ENCODE measurements around the gene IMMP2L.
"Not testable (repeated sequence)": the region's sequence is repeated elsewhere in the genome, so short reads cannot be mapped to it uniquely, and the experiment has no call there.

IMMP2L gene

GRCh38 chr7:111259991-111260390 is 302.3 kb downstream of the IMMP2L start:
- H3K27me3 Mint-ChIP-seq, result no peaks in the 10 kb centered on the region
- H3K9me3 Mint-ChIP-seq, result no peaks in the 10 kb centered on the region
- ATAC-seq (replicated peaks) (no peak), DNase-seq (no peak)
- no peaks in the 10 kb centered on the region for H3K36me3 Mint-ChIP-seq (ENCODE audit: insufficient read depth)
- H3K4me3 Mint-ChIP-seq, result no peak overlapping the region
- no peak overlapping the region for H3K27ac Mint-ChIP-seq
- peaks cover 0 to 4% of the 10 kb centered on the region in 2 donors for H3K4me1 Mint-ChIP-seq (ENCODE audit: low read depth in 2 of 2)

- peaks cover 0 to 4% of the 10 kb centered on the region in 2 donors for H3K4me1 Mint-ChIP-seq (ENCODE audit: low read depth in 2 of 2)
- ATAC-seq (replicated peaks) (no peak), DNase-seq (no peak)
- no peaks in the 10 kb centered on the region for H3K27me3 Mint-ChIP-seq
- H3K36me3 Mint-ChIP-seq (ENCODE audit: insufficient read depth), result no peaks in the 10 kb centered on the region
- H3K4me3 Mint-ChIP-seq, result no peak overlapping the region
- H3K9me3 Mint-ChIP-seq, result peaks cover 0 to 2% of the 10 kb centered on the region in 2 donors
- H3K27ac Mint-ChIP-seq, result no peak overlapping the region
Observed at GRCh38 chr7:111256391-111256790, 305.9 kb downstream of the IMMP2L start.

- no peak for DNase-seq
- ATAC-seq (replicated peaks), result no peak
- no peaks in the 10 kb centered on the region for H3K27me3 Mint-ChIP-seq
- H3K4me1 Mint-ChIP-seq (ENCODE audit: low read depth in 2 of 2), result peaks cover 0 to 4% of the 10 kb centered on the region in 2 donors
- no peaks in the 10 kb centered on the region for H3K36me3 Mint-ChIP-seq (ENCODE audit: insufficient read depth)
- peaks cover 0 to 2% of the 10 kb centered on the region in 2 donors for H3K9me3 Mint-ChIP-seq
- H3K27ac Mint-ChIP-seq, result no peak overlapping the region
- no peak overlapping the region for H3K4me3 Mint-ChIP-seq
Observed at GRCh38 chr7:111255576-111255975, 306.7 kb downstream of the IMMP2L start.

- H3K4me3 Mint-ChIP-seq; H3K36me3 Mint-ChIP-seq (ENCODE audit: insufficient read depth); ATAC-seq (replicated peaks); H3K4me1 Mint-ChIP-seq (ENCODE audit: low read depth in 2 of 2); H3K27me3 Mint-ChIP-seq; H3K9me3 Mint-ChIP-seq; DNase-seq; H3K27ac Mint-ChIP-seq: not testable (repeated sequence)
Observed at GRCh38 chr7:111251365-111251764, 310.9 kb downstream of the IMMP2L start.

GRCh38 chr7:111249807-111250206 is 312.5 kb downstream of the IMMP2L start:
- H3K27ac Mint-ChIP-seq; H3K4me3 Mint-ChIP-seq; DNase-seq; H3K36me3 Mint-ChIP-seq (ENCODE audit: insufficient read depth); H3K27me3 Mint-ChIP-seq; ATAC-seq (replicated peaks); H3K9me3 Mint-ChIP-seq; H3K4me1 Mint-ChIP-seq (ENCODE audit: low read depth in 2 of 2): not testable (repeated sequence)

GRCh38 chr7:111242141-111242755 is 320.0 kb downstream of the IMMP2L start:
- H3K4me3 Mint-ChIP-seq, result no peak overlapping the region
- ATAC-seq (replicated peaks) (no peak), DNase-seq (no peak)
- no peaks in the 10 kb centered on the region for H3K27me3 Mint-ChIP-seq
- no peak overlapping the region for H3K27ac Mint-ChIP-seq
- no peaks in the 10 kb centered on the region for H3K9me3 Mint-ChIP-seq
- H3K36me3 Mint-ChIP-seq (ENCODE audit: insufficient read depth), result no peaks in the 10 kb centered on the region
- peaks cover 0 to 5% of the 10 kb centered on the region in 2 donors for H3K4me1 Mint-ChIP-seq (ENCODE audit: low read depth in 2 of 2)

GRCh38 chr7:111240371-111240770 is 321.9 kb downstream of the IMMP2L start:
- no peaks in the 10 kb centered on the region for H3K27me3 Mint-ChIP-seq
- peaks cover 0 to 5% of the 10 kb centered on the region in 2 donors for H3K4me1 Mint-ChIP-seq (ENCODE audit: low read depth in 2 of 2)
- ATAC-seq (replicated peaks), result no peak
- no peak for DNase-seq
- no peaks in the 10 kb centered on the region for H3K9me3 Mint-ChIP-seq
- H3K4me3 Mint-ChIP-seq, result no peak overlapping the region
- no peak overlapping the region for H3K27ac Mint-ChIP-seq
- no peaks in the 10 kb centered on the region for H3K36me3 Mint-ChIP-seq (ENCODE audit: insufficient read depth)

GRCh38 chr7:111239437-111239836 is 322.9 kb downstream of the IMMP2L start:
- Mint-ChIP-seq H3K9me3 (no peaks in the 10 kb centered on the region), H3K27ac (peak overlapping the region in 1 of 2 donors; percentile 1), H3K27me3 (no peaks in the 10 kb centered on the region), H3K4me3 (no peak overlapping the region), H3K36me3 (ENCODE audit: insufficient read depth) (no peaks in the 10 kb centered on the region), H3K4me1 (ENCODE audit: low read depth in 2 of 2) (peaks cover 0 to 5% of the 10 kb centered on the region in 2 donors)
- ATAC-seq (replicated peaks) (no peak), DNase-seq (no peak)

- no peak overlapping the region for H3K4me3 Mint-ChIP-seq
- ATAC-seq (replicated peaks) (no peak), DNase-seq (no peak)
- no peaks in the 10 kb centered on the region for H3K36me3 Mint-ChIP-seq (ENCODE audit: insufficient read depth)
- peaks cover 0 to 5% of the 10 kb centered on the region in 2 donors for H3K4me1 Mint-ChIP-seq (ENCODE audit: low read depth in 2 of 2)
- H3K9me3 Mint-ChIP-seq, result no peaks in the 10 kb centered on the region
- peak overlapping the region in 1 of 2 donors; percentile 1 for H3K27ac Mint-ChIP-seq
- no peaks in the 10 kb centered on the region for H3K27me3 Mint-ChIP-seq
Observed at GRCh38 chr7:111238886-111239285, 323.4 kb downstream of the IMMP2L start.

- H3K27me3 Mint-ChIP-seq, result no peaks in the 10 kb centered on the region
- DNase-seq (no peak), ATAC-seq (replicated peaks) (no peak)
- no peaks in the 10 kb centered on the region for H3K36me3 Mint-ChIP-seq (ENCODE audit: insufficient read depth)
- peaks cover 4 to 11% of the 10 kb centered on the region in 2 donors for H3K4me1 Mint-ChIP-seq (ENCODE audit: low read depth in 2 of 2)
- H3K27ac Mint-ChIP-seq, result no peak overlapping the region
- no peaks in the 10 kb centered on the region for H3K9me3 Mint-ChIP-seq
- no peak overlapping the region for H3K4me3 Mint-ChIP-seq
Observed at GRCh38 chr7:111235709-111236108, 326.6 kb downstream of the IMMP2L start.

- DNase-seq (no peak), ATAC-seq (replicated peaks) (no peak)
- H3K9me3 Mint-ChIP-seq, result no peaks in the 10 kb centered on the region
- H3K4me1 Mint-ChIP-seq (ENCODE audit: low read depth in 2 of 2), result peaks cover 4 to 6% of the 10 kb centered on the region in 2 donors
- H3K36me3 Mint-ChIP-seq (ENCODE audit: insufficient read depth), result no peaks in the 10 kb centered on the region
- no peak overlapping the region for H3K4me3 Mint-ChIP-seq
- H3K27ac Mint-ChIP-seq, result no peak overlapping the region
- no peaks in the 10 kb centered on the region for H3K27me3 Mint-ChIP-seq
Observed at GRCh38 chr7:111232249-111233084, 329.8 kb downstream of the IMMP2L start.

GRCh38 chr7:111229916-111230315 is 332.4 kb downstream of the IMMP2L start:
- DNase-seq (no peak), ATAC-seq (replicated peaks) (no peak)
- no peaks in the 10 kb centered on the region for H3K27me3 Mint-ChIP-seq
- peaks cover 4 to 6% of the 10 kb centered on the region in 2 donors for H3K4me1 Mint-ChIP-seq (ENCODE audit: low read depth in 2 of 2)
- H3K4me3 Mint-ChIP-seq, result no peak overlapping the region
- no peaks in the 10 kb centered on the region for H3K9me3 Mint-ChIP-seq
- H3K36me3 Mint-ChIP-seq (ENCODE audit: insufficient read depth), result no peaks in the 10 kb centered on the region
- H3K27ac Mint-ChIP-seq, result no peak overlapping the region

- Mint-ChIP-seq H3K4me3 (no peak overlapping the region), H3K36me3 (ENCODE audit: insufficient read depth) (no peaks in the 10 kb centered on the region), H3K4me1 (ENCODE audit: low read depth in 2 of 2) (peaks cover 4 to 6% of the 10 kb centered on the region in 2 donors), H3K9me3 (no peaks in the 10 kb centered on the region), H3K27ac (no peak overlapping the region), H3K27me3 (no peaks in the 10 kb centered on the region)
- ATAC-seq (replicated peaks) (no peak), DNase-seq (no peak)
Observed at GRCh38 chr7:111229181-111229740, 333.0 kb downstream of the IMMP2L start.

GRCh38 chr7:111228437-111228836 is 333.9 kb downstream of the IMMP2L start:
- no peak for DNase-seq
- no peaks in the 10 kb centered on the region for H3K9me3 Mint-ChIP-seq
- peaks cover 4 to 6% of the 10 kb centered on the region in 2 donors for H3K4me1 Mint-ChIP-seq (ENCODE audit: low read depth in 2 of 2)
- H3K36me3 Mint-ChIP-seq (ENCODE audit: insufficient read depth), result no peaks in the 10 kb centered on the region
- no peak for ATAC-seq (replicated peaks)
- H3K27me3 Mint-ChIP-seq, result no peaks in the 10 kb centered on the region
- H3K27ac Mint-ChIP-seq, result no peak overlapping the region
- no peak overlapping the region for H3K4me3 Mint-ChIP-seq

Data from effector memory CD8-positive, alpha-beta T cell (primary cell).